DOHH2 (cell line): ENCODE measurements around the gene COL1A2.
A peak's percentile ranks its signal among the peaks of the same experiment; 100 is the strongest.

Source experiments
- H3F3A ChIP-seq: fragments of 200-600 bp; sonication (generic), shearing (Covaris generic); 2 replicates; pipeline ENCODE4 v1.6.0; 2016; ENCODE audit warnings: antibody characterized with exemption, mild to moderate bottlenecking; ENCODE audit not compliant: control insufficient read depth, insufficient read depth
- H3K27ac ChIP-seq: fragments of 200-600 bp; sonication (generic); 2 replicates; pipeline ENCODE4 v1.5.1; 2014; ENCODE audit warnings: low read depth, mild to moderate bottlenecking, low read length, moderate library complexity
- H3K27me3 ChIP-seq: fragments of 200-600 bp; sonication (generic); 2 replicates; pipeline ENCODE4 v1.6.1; 2014; ENCODE audit warnings: mild to moderate bottlenecking, low read length, mixed read lengths; ENCODE audit not compliant: control insufficient read depth
- H3K36me3 ChIP-seq: fragments of 200-600 bp; sonication (generic); 2 replicates; pipeline ENCODE4 v1.6.1; 2014; ENCODE audit warnings: mild to moderate bottlenecking, low read length, moderate library complexity, mixed read lengths; ENCODE audit not compliant: control insufficient read depth
- H3K4me1 ChIP-seq: fragments of 200-600 bp; sonication (generic); 2 replicates; pipeline ENCODE4 v1.6.1; 2014; ENCODE audit warnings: mild to moderate bottlenecking, low read length, mixed read lengths; ENCODE audit not compliant: control insufficient read depth
- H3K4me2 ChIP-seq: fragments of 200-600 bp; sonication (generic); 2 replicates; pipeline ENCODE4 v1.6.0; 2014; ENCODE audit warnings: mild to moderate bottlenecking, low read length, moderate library complexity
- H3K4me3 ChIP-seq: fragments of 200-600 bp; sonication (generic); 2 replicates; pipeline ENCODE4 v1.5.1; 2014; ENCODE audit warnings: mild to moderate bottlenecking, low read length, mixed read lengths
- H3K79me2 ChIP-seq: fragments of 200-600 bp; sonication (generic); 2 replicates; pipeline ENCODE4 v1.6.1; 2014; ENCODE audit warnings: mild to moderate bottlenecking, low read length, mixed read lengths; ENCODE audit not compliant: control insufficient read depth
- H3K9me2 ChIP-seq: fragments of 200-600 bp; sonication (generic); replicated peaks from 2 replicates; pipeline ENCODE4 v1.6.1; 2014; ENCODE audit warnings: mild to moderate bottlenecking, low read length, mixed read lengths; ENCODE audit not compliant: control insufficient read depth
- H3K9me3 ChIP-seq: fragments of 200-600 bp; sonication (generic); 2 replicates; pipeline ENCODE4 v1.6.1; 2014; ENCODE audit warnings: antibody characterized with exemption, low read length, mixed read lengths; ENCODE audit not compliant: control insufficient read depth, insufficient read depth
- H4K20me1 ChIP-seq: fragments of 200-600 bp; sonication (generic); 2 replicates; pipeline ENCODE4 v1.6.0; 2014; ENCODE audit warnings: low read depth, mild to moderate bottlenecking, antibody characterized with exemption, low read length, moderate library complexity; ENCODE audit not compliant: control insufficient read depth, insufficient read depth
- EZH2phosphoT487 ChIP-seq: fragments of 200-600 bp; sonication (generic); IDR thresholded peaks from 2 replicates; pipeline ENCODE4 v1.6.1; 2017; ENCODE audit warnings: borderline replicate concordance, mild to moderate bottlenecking, antibody characterized with exemption, low read length, moderate library complexity, mixed read lengths
- TF ChIP-seq, protein P1 (sequence below): fragments of 200-600 bp; sonication (generic); IDR thresholded peaks from one replicate; pipeline ENCODE4 v1.5.1; 2014; ENCODE audit warnings: antibody characterized with exemption, mild to moderate bottlenecking, low read depth, low read length; ENCODE audit not compliant: poor library complexity, severe bottlenecking

Gene COL1A2

DNA sequence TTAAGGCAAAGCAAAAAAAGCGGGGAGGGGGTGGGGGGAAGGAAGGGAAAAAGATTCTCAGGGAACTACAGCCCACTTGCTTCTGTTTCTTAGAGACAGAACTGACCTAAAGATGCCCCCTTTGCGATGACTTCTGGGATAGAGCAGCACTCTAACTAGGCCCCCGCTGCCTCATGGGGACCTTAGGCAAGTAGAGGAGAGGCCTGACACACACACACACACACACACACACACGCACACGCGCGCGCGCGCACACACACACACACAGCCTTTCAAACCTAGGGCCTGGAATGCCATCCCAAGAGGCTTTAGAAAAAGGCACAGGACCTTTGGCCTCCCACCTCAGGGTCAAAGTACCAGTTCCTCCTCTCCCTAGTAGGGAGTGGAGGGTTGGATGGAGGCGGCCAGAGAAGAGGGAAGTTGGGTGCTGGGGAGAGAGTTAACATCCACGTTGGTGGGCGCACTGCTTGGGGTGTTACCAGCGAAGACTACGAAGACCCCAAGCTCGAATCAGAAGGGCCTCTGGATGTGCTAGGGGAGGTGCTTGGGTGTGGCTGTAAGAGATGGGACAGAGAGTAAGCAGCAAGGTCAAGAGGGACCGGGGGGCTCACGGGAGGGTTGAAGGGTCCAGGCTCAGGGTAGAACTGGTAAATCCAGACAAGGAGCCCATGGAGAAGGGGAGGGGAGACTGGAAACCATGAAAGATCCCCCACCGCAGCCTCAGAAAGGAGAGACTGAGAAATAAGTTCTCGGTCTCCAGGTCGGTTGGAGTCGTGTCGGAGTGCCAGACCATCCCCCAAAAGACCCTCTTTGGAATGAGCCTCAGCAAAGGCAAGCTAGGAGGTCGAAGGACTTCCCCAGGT lies 1.2 kb upstream of the COL1A2 start:
- H3K4me3 ChIP-seq, result no peak overlapping the region
- no peaks in the 10 kb centered on the region for H3K79me2 ChIP-seq
- H3K36me3 ChIP-seq, result no peaks in the 10 kb centered on the region
- TF ChIP-seq, protein P1, sequence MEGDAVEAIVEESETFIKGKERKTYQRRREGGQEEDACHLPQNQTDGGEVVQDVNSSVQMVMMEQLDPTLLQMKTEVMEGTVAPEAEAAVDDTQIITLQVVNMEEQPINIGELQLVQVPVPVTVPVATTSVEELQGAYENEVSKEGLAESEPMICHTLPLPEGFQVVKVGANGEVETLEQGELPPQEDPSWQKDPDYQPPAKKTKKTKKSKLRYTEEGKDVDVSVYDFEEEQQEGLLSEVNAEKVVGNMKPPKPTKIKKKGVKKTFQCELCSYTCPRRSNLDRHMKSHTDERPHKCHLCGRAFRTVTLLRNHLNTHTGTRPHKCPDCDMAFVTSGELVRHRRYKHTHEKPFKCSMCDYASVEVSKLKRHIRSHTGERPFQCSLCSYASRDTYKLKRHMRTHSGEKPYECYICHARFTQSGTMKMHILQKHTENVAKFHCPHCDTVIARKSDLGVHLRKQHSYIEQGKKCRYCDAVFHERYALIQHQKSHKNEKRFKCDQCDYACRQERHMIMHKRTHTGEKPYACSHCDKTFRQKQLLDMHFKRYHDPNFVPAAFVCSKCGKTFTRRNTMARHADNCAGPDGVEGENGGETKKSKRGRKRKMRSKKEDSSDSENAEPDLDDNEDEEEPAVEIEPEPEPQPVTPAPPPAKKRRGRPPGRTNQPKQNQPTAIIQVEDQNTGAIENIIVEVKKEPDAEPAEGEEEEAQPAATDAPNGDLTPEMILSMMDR, result no peak
- no peak for TF ChIP-seq EZH2phosphoT487
- H3F3A ChIP-seq, result no peaks in the 10 kb centered on the region
- no peak overlapping the region for H3K4me2 ChIP-seq
- H3K9me2 ChIP-seq, result no peaks in the 10 kb centered on the region
- no peak overlapping the region for H3K27ac ChIP-seq
- no peaks in the 10 kb centered on the region for H4K20me1 ChIP-seq
- no peaks in the 10 kb centered on the region for H3K9me3 ChIP-seq
- H3K4me1 ChIP-seq, result no peaks in the 10 kb centered on the region
- peaks cover 19% of the 10 kb centered on the region for H3K27me3 ChIP-seq

DNA sequence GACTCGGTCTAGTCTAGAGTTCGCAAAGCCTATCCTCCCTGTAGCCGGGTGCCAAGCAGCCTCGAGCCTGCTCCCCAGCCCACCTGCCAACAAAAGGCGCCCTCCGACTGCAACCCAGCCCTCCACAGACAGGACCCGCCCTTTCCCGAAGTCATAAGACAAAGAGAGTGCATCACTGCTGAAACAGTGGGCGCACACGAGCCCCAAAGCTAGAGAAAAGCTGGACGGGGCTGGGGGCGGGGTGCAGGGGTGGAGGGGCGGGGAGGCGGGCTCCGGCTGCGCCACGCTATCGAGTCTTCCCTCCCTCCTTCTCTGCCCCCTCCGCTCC lies 622 bp upstream of the COL1A2 start:
- Histone ChIP-seq H3K4me3 (no peak overlapping the region), H3K79me2 (no peaks in the 10 kb centered on the region), H4K20me1 (no peaks in the 10 kb centered on the region), H3K9me2 (no peaks in the 10 kb centered on the region), H3F3A (no peaks in the 10 kb centered on the region), H3K27ac (no peak overlapping the region), H3K4me1 (no peaks in the 10 kb centered on the region), H3K9me3 (no peaks in the 10 kb centered on the region), H3K4me2 (no peak overlapping the region), H3K27me3 (peaks cover 19% of the 10 kb centered on the region), H3K36me3 (no peaks in the 10 kb centered on the region)
- TF ChIP-seq, protein P1, result no peak
- TF ChIP-seq EZH2phosphoT487, result no peak

DNA sequence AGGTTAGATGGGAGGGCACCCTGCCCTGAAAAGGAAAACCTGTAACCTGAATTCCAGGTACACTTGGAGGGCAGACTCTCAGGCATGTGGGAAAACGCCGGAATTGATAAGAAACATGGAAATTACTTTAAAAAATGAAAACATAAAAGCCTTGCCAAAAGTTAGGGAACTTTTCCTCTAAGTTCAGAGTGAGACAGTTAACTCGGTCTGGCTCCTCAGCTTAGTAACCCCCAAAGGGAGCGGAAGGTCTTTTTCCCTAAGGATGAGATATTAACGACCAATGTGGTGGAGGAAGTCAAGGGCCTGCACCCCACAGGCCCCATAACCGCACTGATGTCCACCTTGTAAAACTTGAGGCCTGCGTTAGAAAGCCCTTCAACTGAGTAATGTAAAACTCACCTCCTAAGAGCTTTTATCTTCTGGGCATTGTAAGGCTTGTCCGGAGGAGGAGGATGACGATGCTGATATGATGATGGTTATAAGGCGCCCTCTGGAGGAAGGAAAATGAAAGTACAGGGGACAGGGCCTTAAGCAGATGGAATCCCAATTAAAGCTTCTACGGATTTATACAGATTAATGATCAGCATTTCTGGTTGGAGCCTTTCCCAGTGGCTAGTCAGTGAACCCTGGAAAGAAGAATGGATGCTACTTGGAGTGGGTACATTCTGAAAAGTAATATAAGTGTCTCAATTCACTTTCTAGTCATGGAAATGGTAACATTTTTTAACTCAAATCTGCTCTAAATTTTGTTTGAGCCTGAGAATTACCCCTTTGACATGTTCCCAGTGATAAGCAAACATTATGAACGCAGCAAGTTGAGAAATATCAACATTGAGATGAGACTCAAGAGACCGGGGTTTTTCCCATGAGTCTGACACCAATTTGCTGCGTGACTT lies 694 bp downstream of the COL1A2 start:
- Histone ChIP-seq H3K9me2 (no peaks in the 10 kb centered on the region), H3K27ac (no peak overlapping the region), H3K9me3 (no peaks in the 10 kb centered on the region), H3K36me3 (no peaks in the 10 kb centered on the region), H3K27me3 (peaks cover 19% of the 10 kb centered on the region), H3K4me1 (no peaks in the 10 kb centered on the region), H3K4me3 (no peak overlapping the region), H4K20me1 (no peaks in the 10 kb centered on the region), H3K4me2 (no peak overlapping the region), H3F3A (no peaks in the 10 kb centered on the region), H3K79me2 (no peaks in the 10 kb centered on the region)
- no peak for TF ChIP-seq EZH2phosphoT487
- TF ChIP-seq, protein P1, result peak; percentile 94
